GM19240 (cell line): ENCODE measurements around the gene ACTN1.
"Not testable (repeated sequence)": the region's sequence is repeated elsewhere in the genome, so short reads cannot be mapped to it uniquely, and the experiment has no call there.

ENCODE experiments used
- DNase-seq: peaks from one replicate; pipeline ENCODE4 v3.0.0; 2011; ENCODE audit warnings: low spot score; ENCODE audit not compliant: insufficient read length

Gene ACTN1

GRCh38 chr14:68979021-68979721, at the start of gene ACTN1:
ACTN1 (minus strand) TSS chr14:68979302; CDS start chr14:68979056, 246 bp downstream.
- DNase-seq: no peak

GRCh38 chr14:69027242-69027913, 48.3 kb upstream of the ACTN1 start:
- DNase-seq: no peak

DNA sequence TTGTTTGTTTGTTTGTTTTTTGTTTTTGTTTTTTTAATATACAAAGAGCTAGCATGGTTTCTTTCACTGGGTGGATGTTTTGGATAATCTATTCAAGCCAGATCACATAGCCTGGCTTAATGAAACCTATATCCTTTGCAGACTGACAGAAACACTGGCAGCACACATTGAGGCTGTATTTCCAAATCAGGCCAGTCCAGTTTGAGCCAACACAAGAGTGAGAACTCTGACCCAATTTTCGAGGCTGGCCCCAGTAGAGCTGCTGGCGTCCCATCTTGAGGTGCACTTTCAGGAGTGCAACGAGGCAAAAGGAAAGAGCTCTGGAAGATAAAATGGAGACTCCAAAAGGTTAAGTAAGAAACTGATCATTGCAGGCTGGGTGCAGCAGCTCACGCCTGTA, 43.9 kb upstream of the ACTN1 start:
- DNase-seq: no peak

DNA sequence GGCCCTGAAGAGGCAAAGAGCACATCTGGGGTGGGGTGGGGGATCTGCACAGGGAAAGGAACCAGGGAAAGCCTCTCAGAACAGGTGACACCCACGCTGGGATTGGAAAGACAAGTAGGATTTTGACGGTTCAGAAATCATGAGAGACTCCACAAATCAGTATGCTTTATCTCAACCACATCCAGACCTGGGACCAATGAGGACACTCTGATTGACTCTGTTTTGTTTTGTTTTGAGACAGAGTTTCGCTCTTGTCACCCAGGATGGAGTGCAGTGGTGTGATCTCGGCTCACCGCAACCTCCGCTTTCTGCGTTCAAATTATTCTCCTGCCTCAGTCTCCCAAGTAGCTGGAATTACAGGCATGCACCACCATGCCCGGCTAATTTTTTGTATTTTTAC, 43.0 kb upstream of the ACTN1 start:
- not testable (repeated sequence) for DNase-seq

DNA sequence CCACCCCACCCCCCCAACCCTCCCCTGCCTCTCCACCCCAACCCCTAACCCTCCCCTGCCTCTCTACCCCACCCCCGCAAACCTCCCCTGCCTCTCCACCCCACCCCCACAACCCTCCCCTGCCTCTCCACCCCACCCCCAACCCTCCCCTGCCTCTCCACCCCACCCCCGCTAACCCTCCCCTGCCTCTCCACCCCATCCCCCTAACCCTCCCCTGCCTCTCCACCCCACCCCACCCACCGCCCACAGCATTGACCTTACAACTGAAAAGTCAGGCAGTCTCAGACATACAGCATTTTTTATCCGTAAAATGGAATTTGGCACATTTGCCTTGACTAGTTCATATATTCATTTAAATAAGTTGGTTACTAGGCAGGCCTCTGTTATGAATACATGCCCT, 38.6 kb upstream of the ACTN1 start:
- no peak for DNase-seq

DNA sequence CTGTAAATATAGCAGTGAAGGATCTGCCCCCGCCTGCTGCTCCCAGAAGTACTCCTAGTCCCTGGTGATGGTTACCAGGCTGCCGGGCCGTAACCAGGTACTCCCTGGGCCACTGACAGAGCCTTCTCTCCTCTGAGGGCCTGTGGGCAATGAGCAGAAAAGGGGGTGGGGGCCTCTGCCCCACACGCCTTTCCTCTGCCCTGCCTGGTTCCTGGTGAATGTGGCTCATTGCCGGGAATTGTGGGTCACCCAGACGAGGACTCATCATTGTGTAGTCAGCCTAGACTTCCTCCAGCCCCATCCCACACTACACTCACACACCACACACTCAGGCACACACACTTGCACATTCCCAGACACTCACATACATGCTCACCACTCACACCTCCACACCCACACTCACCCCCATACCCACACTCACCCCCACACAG, 35.7 kb upstream of the ACTN1 start:
- DNase-seq: no peak

GRCh38 chr14:69013943-69014782, 35.1 kb upstream of the ACTN1 start:
- no peak for DNase-seq

- no peak for DNase-seq
Measured at GRCh38 chr14:69012256-69012953, 33.3 kb upstream of the ACTN1 start.

- no peak for DNase-seq
Measured at GRCh38 chr14:69010648-69011047, 31.5 kb upstream of the ACTN1 start.

DNA sequence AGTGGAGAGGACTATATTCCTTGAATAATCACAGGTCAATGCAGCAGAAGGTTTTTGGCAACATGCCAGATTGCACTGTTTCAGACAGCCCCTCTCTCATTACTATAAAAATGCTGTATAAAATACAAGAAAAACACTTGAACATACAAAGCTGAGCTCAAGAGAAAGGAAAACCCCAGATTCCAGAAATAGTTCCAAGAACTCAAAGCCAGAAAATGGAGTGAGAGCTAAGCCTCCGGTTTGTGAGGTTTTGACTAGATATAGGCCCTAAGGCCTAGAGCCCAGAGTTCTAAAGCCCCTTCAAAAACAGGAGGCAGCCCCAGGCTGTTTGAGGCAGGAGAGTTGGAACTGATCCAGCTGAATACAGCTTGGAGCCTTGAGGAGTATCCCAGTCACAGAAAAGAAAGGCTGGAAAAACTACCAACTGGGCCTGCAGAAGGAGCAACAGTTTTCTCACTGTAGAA, 29.4 kb upstream of the ACTN1 start:
- DNase-seq: no peak

GRCh38 chr14:69006346-69006745, 27.2 kb upstream of the ACTN1 start:
- DNase-seq: no peak

DNA sequence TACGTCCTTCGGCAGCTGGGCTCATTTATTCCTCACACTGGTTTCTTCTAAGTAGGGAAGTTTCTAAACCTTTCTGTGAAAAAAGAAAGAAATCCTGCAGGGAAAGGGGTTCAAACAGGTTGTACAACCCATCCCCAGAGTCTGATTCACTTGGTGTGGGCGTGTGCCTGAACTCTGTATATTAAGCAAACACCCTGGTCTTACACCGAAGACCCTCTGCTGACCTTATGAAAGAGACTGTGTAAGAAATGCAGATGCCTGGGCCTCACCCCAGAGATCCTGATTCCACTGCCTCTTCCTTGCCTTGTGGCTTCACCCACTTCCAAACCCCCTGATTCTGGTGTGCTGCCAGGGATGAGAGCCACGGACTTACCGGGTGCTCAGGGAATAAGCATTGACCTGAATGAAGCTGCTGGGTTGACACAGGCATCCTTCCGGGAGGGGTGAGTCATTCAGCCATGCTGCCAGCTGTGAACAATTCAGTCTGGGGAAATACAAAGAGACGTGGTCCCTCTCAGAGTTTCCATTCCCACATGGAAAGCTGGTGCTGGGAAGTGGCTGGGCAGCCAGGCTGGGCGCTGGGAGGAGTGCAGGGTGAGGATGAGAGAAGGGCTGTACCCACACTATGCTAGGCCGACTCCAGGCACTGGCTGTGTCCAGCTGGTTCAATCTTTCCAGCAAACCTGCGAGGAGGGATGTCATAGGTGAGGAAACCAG, 26.5 kb upstream of the ACTN1 start:
- no peak for DNase-seq

DNA sequence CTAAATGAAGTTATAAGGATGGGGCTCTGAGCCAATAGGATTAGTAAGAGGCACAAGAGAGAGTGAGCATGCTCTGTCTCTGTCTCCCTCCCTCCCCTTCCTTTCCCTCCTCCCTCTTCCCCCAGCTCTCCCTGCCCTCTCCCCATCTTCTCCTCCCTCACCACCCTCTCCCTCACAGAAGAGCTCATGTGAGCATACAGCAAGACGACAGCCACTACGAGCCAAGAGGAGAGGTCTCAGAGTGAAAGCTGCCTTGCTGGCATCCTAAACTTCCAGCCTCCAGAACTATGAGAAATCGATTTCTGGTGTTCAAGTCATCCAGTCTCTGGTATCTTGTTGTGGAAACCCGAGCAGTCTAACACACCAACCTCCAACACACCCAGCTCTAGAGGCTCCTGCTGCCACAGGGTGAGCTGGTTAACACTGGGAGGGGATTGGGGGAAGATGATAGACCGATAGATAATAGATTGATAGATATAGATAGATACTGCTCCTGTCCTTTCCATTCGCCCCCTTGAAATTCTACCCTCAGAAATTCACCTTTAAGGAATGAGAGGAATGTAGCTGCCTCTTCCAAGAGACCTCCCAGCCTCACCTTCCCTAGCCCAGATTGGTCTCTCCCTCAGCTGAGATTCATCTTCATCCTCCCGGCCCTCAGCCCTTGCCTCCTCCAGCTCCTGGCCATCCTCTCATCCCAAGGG, 25.8 kb upstream of the ACTN1 start:
- no peak for DNase-seq

GRCh38 chr14:69003626-69004025, 24.5 kb upstream of the ACTN1 start:
- no peak for DNase-seq

DNA sequence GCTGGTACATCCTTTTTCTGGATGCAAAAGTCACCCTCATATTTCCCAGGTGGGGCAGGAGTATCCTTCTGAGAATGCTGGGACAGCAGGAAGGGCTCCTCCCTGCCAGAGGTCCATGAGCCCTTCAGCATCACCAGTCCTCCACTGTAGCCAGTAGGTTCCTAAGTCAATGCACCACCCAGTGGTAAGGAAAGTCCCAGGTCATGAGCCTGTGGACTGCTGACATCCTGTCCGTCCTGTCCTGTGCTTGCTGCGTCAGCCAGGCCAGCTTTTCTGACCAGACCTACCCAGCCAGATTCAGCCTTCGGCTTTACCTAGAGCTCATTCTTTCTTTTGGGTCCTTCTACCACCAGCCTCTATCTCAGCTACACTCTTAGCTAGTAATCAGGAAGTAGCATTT, 23.0 kb upstream of the ACTN1 start:
- no peak for DNase-seq

DNA sequence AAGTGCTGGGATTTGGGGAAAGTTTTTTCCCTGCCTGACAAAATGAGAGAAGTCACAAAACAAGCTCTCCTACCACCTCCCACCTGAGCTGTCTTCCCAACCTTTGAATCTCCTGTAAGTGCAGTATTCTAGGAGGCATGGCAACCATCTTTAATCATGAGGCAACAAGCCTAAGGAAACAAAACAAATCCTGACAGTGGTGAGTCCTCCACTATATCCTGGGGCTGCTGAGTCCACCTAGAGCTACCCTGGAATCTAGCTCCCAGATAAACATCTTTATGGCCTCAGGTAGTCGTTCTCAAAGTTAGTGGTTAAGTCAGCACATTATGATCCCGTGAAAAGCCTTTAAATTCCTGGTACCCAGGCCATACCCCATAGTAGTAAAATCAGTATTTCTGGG, 22.3 kb upstream of the ACTN1 start:
- DNase-seq: no peak

DNA sequence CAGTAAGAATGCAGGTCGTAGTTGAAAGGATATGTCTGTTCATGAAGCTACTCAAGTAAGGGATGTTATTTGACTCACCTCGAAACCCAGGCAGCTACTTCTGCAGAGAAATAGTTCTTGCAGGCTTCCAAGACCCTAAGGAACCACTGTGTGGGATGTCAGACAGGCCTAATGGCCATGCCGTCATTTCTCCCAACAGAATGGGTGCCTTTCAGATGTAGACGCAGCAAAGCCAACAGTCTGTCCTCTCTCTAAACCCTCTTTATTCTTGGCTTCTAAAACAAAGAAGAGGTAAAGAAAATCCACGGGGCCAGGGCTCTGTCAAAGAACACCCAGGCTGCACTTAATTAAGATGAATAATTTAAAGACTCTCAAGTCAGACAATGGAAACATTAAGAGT, 19.0 kb upstream of the ACTN1 start:
- DNase-seq: no peak

- DNase-seq: no peak
Measured at GRCh38 chr14:68995731-68996130, 16.6 kb upstream of the ACTN1 start.

GRCh38 chr14:68994056-68994455, 15.0 kb upstream of the ACTN1 start:
- no peak for DNase-seq

DNA sequence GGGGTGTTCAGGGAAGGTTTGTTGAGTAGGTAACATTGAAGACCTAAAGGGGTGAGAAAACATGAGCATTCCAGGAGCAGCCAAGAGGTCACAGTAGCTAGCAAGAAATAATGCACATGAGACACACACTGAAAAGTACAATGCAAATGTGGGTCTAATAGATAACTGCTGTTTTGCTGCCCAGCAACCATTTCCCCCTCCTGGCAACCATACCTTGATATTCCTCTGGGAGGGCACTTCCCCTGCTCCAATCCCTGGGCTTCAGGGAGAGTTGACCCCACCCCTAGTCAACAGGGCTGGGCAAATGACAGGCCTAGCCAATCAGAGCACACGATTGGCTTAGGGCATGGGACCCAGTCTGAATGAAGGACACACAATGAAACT, 8.5 kb upstream of the ACTN1 start:
- no peak for DNase-seq
